Muscle of leg (tissue), 11 donors: ENCODE measurements around the gene ASPDH. TPM values are rescaled to one million over a fixed set of nuclear protein-coding genes. Genes with fewer than 3 reads are reported as not detected.
A peak's percentile ranks its signal among the peaks of the same experiment; 100 is the strongest.

Experiments used
- DNase-seq: peaks from one replicate; pipeline ENCODE4 v3.0.0; 2013
- H3K27ac ChIP-seq: one replicate; pipeline ENCODE4 v1.5.1; 2013; ENCODE audit warnings: mild to moderate bottlenecking, low read length, control low read depth
- H3K27me3 ChIP-seq: one replicate; pipeline ENCODE4 v1.6.1; 2013; ENCODE audit warnings: low read length; ENCODE audit not compliant: control insufficient read depth, insufficient read depth
- H3K36me3 ChIP-seq: one replicate; pipeline ENCODE4 v1.6.1; 2013; ENCODE audit warnings: low read length; ENCODE audit not compliant: control insufficient read depth, insufficient read depth
- H3K4me1 ChIP-seq: one replicate; pipeline ENCODE4 v1.6.1; 2013; ENCODE audit warnings: low read length; ENCODE audit not compliant: control insufficient read depth, insufficient read depth
- H3K4me3 ChIP-seq: one replicate; pipeline ENCODE4 v1.5.1; 2013; ENCODE audit warnings: low read length, control low read depth
- H3K9me3 ChIP-seq: replicated peaks from 2 replicates; pipeline ENCODE4 v1.6.1; 2013; ENCODE audit warnings: low read depth, low read length; ENCODE audit not compliant: control insufficient read depth
- WGBS: methylation state at CpG from one replicate; pipeline ENCODE4 v1.1.5; 2013; ENCODE audit warnings: missing lambda C conversion rate; ENCODE audit not compliant: insufficient coverage; 5-methylcytosine and 5-hydroxymethylcytosine counted together
- polyA plus RNA-seq, 8 donors: library from polyadenylated mRNA; unstranded; fragments of 120-200 nt; gene quantifications; one replicate each; pipeline versions ENCODE4 v1.2.1 to v1.2.3, GENCODE V29; 2013; ENCODE audit warnings: inconsistent platforms in 1 of 8, low replicate concordance in 1 of 8; ENCODE audit not compliant: insufficient read length in 8 of 8, insufficient read depth in 1 of 8
- total RNA-seq: library from RNA; stranded (reverse); fragments of 120-200 nt; gene quantifications from one replicate; pipeline ENCODE4 v1.2.4, GENCODE V29; 2013

Gene ASPDH
- total and polyA plus RNA-seq, 9 donors, result 0.27 to 1.2 (median 0.64) TPM; not detected in 1

DNA sequence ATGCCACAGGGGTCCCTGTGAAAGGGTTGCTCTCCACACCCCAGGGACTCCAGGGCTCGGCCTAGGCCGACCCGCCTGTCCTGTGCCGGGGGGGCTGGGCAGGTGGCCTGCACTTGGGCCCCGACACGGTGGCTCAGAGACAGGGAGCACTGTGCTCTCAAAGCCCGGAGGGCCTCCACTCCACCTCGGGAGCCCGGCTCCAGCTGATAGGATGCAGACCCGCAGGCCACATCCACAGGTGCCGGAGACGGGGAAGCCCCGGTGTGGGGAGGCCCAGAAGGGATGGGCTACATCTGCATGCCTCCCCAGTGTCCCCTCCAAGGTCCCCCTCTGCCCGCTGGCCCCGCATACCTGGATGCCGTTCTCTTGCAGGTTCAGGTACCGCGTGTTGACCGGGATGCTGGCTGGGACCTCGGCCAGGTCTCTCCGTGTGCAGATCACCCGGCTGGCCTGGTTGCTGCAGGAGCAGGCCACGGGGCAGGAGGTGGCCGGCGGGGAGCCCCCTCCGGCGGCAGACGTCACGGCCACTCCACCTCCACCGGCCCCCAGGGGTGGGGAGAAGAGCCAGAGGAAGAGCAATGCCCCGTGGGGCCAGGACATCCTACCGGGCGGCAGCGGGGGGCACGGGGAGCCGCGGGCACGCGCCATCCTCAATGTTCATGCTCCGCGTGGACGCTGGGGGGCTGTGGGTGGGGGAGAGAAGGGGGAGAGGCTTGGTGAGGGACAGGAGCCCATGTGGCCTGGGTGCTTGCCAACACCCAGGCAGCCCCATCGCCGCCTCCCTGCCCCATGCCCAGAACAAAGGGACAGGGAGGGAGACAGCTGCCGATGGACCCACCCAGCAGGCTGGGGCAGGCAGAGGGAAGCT is 34.7 kb upstream of the ASPDH start:
- WGBS, result 67% methylated on average over 30 of the region's 45 CpGs
- Histone ChIP-seq H3K4me3 (no peak overlapping the region), H3K27ac (no peak overlapping the region), H3K36me3 (no peaks in the 10 kb centered on the region), H3K27me3 (peaks cover 31% of the 10 kb centered on the region), H3K4me1 (peaks cover 20% of the 10 kb centered on the region), H3K9me3 (no peaks in the 10 kb centered on the region)
- DNase-seq, result no peak

DNA sequence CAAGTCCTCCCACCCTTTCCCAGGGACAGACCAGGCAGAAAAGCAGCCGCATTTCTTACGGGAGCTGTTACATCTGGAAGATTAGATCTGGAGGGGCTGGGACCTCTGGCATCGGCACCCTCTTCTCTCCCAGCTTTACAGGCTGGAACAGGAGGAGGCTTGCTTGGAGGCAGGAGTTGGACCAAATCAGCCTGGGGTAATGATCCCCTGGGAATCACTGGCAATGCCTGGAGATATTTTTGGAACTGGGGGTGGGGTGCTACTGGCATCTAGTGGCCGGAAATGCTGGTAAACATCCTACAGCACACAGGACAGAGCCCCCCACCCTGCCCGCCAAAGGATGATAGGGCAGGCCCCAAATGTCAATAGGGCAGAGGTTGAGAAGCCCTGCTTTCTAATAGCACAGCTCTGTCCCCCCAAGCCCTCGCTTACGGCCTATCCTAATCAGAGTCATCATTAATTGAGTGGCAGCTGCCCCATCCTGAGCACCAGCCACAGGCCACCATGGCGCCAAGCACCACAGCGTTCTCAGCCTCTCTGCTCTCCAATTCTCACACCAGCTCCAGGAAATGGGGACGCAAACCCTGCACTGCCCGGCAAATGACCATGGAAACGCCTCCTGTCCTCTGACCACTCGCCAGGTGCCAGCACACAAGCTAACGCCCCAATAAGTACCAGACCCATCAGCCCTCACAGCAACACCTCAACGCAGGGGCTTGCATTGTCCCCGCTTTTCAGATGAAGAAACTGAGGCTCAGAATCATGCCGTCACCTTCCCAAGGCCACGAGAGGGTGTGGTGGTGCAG is 33.9 kb upstream of the ASPDH start:
- Histone ChIP-seq H3K4me3 (no peak overlapping the region), H3K9me3 (no peaks in the 10 kb centered on the region), H3K36me3 (no peaks in the 10 kb centered on the region), H3K27ac (no peak overlapping the region), H3K27me3 (peaks cover 25% of the 10 kb centered on the region), H3K4me1 (peaks cover 20% of the 10 kb centered on the region)
- 77% methylated on average over 12 of the region's 18 CpGs for WGBS
- no peak for DNase-seq

DNA sequence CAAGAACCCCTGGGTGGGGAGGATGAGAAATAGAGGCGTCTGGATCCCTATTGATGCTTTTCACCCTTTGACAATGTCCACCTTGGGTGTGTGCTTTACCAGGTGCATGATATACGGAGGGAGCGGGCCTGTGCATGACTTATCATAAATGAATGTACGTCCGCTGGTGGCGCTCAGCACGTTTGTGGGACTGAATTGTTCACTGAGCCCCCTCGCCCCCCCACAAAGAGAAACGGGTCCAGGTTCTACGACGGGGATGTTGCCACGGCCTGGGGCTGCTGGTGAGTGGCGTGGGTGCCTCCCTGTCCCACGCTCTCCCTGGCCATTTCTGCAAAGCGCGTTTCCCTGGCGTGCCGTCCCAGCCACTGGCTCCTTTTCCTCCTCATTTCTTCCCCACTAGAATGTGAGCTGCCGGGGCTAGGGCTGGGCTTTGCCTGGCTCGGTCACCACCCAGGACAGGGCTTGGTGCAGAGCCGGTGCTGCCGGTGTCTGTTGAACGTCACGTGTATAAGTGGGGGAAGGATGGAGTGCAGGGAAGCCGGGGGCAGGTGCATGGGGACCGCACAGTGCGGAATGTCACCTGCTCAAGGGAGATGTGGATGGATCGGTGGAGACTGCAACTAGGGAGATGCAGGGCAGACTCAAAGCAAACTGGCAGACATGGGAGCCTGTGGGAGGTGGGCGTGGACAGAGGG is 33.0 kb upstream of the ASPDH start:
- no peak overlapping the region for H3K4me3 ChIP-seq
- WGBS, result 74% methylated on average over 24 of the region's 29 CpGs
- H3K36me3 ChIP-seq, result no peaks in the 10 kb centered on the region
- no peak for DNase-seq
- H3K9me3 ChIP-seq, result no peaks in the 10 kb centered on the region
- H3K27me3 ChIP-seq, result peaks cover 16% of the 10 kb centered on the region
- no peak overlapping the region for H3K27ac ChIP-seq
- H3K4me1 ChIP-seq, result peaks cover 14% of the 10 kb centered on the region

DNA sequence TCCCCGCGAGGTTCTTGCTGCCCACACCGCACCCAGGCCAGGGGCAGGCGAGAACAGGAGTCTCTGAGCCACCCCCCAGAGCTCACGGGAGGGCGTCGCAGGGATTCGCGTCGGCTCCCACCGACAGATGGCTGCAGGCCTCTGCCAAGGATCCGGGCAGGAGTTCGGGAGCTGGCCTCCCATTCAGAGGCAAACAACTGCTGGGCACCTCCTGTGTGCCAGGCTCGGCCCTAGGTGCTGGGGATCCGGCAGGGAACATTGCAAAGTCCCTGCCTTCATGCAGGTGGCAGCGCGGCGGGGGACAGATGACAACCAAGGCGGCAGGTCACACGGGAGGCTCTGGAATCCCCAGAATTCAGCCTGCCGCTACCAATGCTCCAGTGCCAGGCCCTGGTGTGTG is 29.2 kb upstream of the ASPDH start:
- Histone ChIP-seq H3K4me1 (peaks cover 9% of the 10 kb centered on the region), H3K27ac (no peak overlapping the region), H3K27me3 (no peaks in the 10 kb centered on the region), H3K36me3 (no peaks in the 10 kb centered on the region), H3K4me3 (no peak overlapping the region), H3K9me3 (no peaks in the 10 kb centered on the region)
- DNase-seq, result no peak
- WGBS, result 81% methylated on average over 18 of the region's 21 CpGs

DNA sequence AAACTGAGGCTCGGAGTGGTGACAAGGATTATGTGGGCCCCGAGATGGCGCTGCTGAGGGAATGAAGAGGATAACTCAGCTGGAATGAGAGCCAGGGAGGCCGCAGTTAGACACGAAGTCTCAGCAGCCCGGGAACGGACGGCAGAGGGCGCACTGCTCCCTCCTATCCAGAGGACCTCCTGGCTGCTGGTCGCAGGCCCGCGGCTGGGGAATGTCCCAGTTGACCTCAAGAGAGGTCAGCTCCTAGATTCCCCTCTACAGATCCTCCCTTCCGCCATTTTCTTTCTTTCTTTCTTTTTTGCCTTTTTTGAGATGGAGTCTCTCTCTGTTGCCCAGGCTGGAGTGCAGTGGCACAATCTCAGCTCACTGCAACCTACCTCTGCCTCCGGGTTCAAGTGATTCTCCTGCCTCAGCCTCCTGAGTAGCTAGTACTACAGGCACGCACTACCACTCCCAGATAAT is 24.1 kb upstream of the ASPDH start:
- DNase-seq, result peak; percentile 82
- Histone ChIP-seq H3K27me3 (no peaks in the 10 kb centered on the region), H3K36me3 (no peaks in the 10 kb centered on the region), H3K9me3 (peaks cover 8% of the 10 kb centered on the region), H3K27ac (no peak overlapping the region), H3K4me1 (peaks cover 6% of the 10 kb centered on the region), H3K4me3 (no peak overlapping the region)
- WGBS, result 10% methylated on average over 13 of the region's 15 CpGs

DNA sequence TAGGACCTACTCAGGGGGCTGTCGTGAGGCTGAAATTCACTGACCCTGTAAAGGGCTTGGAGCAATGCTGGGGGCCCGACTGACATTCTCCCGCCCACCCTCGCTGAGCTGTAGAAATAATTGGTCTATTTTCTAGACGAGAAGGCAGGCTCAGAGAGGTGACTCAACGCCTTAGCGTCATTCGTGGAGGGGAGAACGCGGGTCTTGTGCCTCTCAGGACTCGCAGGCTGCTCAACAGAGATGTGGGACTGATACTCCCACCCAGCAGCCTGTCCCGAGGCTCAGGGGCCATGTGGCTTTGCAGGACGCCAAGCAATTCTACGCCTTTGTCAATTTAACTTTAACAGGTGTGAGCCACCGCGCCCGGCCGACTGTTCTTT is 23.6 kb upstream of the ASPDH start:
- no peaks in the 10 kb centered on the region for H3K36me3 ChIP-seq
- DNase-seq, result no peak
- no peaks in the 10 kb centered on the region for H3K27me3 ChIP-seq
- 68% methylated on average over 14 of the region's 18 CpGs for WGBS
- peaks cover 6% of the 10 kb centered on the region for H3K4me1 ChIP-seq
- H3K9me3 ChIP-seq, result peaks cover 13% of the 10 kb centered on the region
- no peak overlapping the region for H3K4me3 ChIP-seq
- H3K27ac ChIP-seq, result no peak overlapping the region

DNA sequence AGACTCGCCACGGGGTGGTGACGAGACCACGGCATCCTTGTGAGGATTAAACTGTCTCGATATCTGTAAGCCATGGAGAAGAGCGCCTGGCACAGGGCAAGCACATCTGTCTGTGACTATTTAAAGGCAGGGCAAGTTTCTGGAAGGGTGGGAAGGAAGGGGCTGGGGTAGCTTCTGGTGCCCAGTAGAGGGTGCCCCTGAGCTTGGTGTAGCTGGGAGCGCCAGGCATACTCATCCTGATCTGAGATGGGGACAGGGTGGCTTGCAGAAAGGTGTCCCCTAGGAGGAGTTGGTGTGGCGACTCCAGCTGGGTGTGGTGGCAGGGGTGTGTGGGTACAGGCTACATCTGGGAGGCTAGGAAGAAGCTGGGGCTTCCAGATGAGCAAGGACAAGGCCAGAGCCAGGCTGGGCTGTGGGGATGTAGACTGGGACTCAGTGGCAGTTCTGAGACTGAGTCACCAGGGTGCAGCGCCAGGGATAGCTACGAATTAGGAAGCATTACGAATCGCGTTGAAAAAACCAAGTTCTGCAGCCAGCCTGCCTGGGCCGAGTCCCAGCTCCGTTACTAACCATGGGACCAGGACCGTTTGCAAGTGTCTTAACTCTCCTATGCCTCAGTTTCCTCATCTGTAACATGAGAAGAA is 23.1 kb upstream of the ASPDH start:
- Histone ChIP-seq H3K4me1 (peaks cover 6% of the 10 kb centered on the region), H3K27me3 (no peaks in the 10 kb centered on the region), H3K27ac (no peak overlapping the region), H3K36me3 (no peaks in the 10 kb centered on the region), H3K9me3 (peaks cover 15% of the 10 kb centered on the region), H3K4me3 (no peak overlapping the region)
- WGBS, result 84% methylated on average over 16 of the region's 16 CpGs
- DNase-seq, result no peak

DNA sequence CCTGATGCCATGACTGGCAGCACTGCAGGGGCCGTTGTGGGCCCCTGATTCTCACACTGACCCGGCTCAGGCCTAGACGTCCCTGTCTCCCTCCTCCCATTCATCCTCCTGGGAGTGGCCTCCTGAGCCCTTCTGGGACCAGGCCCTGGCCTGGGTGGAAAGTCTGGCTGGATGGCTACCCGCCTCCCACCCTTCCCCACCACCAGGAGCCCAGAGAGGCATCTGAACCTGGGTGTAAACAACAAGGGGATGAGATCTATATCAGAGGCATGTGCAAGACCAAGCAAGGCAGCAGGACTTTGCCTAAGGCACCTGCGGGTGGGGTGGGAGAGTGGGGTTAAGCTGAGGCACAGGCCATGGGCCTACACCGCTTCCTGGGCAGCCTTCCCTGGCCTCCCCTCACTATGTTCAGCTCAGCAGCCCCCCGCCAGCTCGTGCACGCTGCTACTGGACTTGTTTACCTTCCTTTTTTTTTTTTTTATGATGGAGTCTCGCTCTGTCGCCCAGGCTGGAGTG is 22.0 kb upstream of the ASPDH start:
- H3K4me1 ChIP-seq, result peaks cover 6% of the 10 kb centered on the region
- no peak for DNase-seq
- no peak overlapping the region for H3K27ac ChIP-seq
- 45% methylated on average over 3 of the region's 11 CpGs for WGBS
- H3K9me3 ChIP-seq, result peaks cover 15% of the 10 kb centered on the region
- H3K36me3 ChIP-seq, result no peaks in the 10 kb centered on the region
- no peak overlapping the region for H3K4me3 ChIP-seq
- H3K27me3 ChIP-seq, result no peaks in the 10 kb centered on the region

DNA sequence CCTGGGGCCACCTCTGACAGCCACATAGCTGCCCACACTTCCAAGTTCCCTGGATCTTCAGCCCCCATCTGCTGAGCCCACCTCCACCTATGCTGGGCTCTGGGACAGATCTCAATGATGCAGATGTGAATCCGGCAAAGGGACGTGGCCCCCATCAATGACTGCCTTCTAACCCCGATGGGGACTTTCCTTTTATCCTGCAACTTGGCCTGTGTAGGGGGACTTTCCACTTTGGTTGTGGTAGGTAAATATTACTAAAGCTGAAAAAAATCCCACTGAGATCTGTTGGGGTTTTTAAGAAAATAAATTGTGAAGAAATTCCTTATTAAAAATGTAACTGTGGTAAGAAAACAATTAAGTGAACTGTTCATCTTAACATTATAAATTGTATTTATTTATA is 20.8 kb upstream of the ASPDH start:
- Histone ChIP-seq H3K27me3 (no peaks in the 10 kb centered on the region), H3K4me1 (peaks cover 6% of the 10 kb centered on the region), H3K36me3 (no peaks in the 10 kb centered on the region), H3K27ac (no peak overlapping the region), H3K9me3 (peaks cover 15% of the 10 kb centered on the region), H3K4me3 (no peak overlapping the region)
- DNase-seq, result no peak
- 100% methylated on average over 1 of the region's 3 CpGs for WGBS
